ENCODE measurements around the gene COL6A5.
"Not testable (repeated sequence)": the region's sequence is repeated elsewhere in the genome, so short reads cannot be mapped to it uniquely, and the experiment has no call there.

The COL6A5 gene, protein sequence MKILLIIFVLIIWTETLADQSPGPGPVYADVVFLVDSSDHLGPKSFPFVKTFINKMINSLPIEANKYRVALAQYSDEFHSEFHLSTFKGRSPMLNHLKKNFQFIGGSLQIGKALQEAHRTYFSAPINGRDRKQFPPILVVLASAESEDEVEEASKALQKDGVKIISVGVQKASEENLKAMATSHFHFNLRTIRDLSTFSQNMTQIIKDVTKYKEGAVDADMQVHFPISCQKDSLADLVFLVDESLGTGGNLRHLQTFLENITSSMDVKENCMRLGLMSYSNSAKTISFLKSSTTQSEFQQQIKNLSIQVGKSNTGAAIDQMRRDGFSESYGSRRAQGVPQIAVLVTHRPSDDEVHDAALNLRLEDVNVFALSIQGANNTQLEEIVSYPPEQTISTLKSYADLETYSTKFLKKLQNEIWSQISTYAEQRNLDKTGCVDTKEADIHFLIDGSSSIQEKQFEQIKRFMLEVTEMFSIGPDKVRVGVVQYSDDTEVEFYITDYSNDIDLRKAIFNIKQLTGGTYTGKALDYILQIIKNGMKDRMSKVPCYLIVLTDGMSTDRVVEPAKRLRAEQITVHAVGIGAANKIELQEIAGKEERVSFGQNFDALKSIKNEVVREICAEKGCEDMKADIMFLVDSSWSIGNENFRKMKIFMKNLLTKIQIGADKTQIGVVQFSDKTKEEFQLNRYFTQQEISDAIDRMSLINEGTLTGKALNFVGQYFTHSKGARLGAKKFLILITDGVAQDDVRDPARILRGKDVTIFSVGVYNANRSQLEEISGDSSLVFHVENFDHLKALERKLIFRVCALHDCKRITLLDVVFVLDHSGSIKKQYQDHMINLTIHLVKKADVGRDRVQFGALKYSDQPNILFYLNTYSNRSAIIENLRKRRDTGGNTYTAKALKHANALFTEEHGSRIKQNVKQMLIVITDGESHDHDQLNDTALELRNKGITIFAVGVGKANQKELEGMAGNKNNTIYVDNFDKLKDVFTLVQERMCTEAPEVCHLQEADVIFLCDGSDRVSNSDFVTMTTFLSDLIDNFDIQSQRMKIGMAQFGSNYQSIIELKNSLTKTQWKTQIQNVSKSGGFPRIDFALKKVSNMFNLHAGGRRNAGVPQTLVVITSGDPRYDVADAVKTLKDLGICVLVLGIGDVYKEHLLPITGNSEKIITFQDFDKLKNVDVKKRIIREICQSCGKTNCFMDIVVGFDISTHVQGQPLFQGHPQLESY (N-terminal part only)

GRCh38 chr3:130345487-130346079 lies at the start of gene COL6A5:
COL6A5 (plus strand) TSS chr3:130345672; CDS start chr3:130373639, 27,967 bp downstream.
- DNase-seq (ENCODE audit: low read depth in 2 of 2), result no peak

GRCh38 chr3:130299531-130299930 lies 45.9 kb upstream of the COL6A5 start:
- DNase-seq (ENCODE audit: low read depth in 2 of 2), result no peak

- DNase-seq (ENCODE audit: low read depth in 2 of 2), result no peak
These were observed 44.6 kb upstream of the COL6A5 start for GRCh38 chr3:130300888-130301287.

DNA sequence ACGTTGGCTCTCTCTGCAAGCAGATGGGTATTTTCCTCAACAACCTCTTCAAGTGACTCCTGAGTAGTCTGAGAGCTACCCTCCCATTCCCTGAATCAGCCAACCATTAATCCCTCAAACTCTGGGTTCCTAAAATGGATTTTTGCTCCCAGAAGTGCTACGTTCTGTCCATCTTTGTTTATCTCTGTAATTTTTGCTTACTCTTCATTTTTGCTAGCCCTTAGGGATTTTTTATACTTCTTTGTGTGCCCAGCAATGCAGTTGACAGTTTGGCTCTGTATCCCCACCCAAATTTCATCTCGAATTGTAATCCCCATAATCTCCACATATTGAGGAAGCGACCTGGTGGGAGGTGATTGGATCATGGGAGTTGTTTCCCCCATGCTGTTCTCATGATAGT lies 35.4 kb upstream of the COL6A5 start:
- DNase-seq (ENCODE audit: low read depth in 2 of 2), result no peak

DNA sequence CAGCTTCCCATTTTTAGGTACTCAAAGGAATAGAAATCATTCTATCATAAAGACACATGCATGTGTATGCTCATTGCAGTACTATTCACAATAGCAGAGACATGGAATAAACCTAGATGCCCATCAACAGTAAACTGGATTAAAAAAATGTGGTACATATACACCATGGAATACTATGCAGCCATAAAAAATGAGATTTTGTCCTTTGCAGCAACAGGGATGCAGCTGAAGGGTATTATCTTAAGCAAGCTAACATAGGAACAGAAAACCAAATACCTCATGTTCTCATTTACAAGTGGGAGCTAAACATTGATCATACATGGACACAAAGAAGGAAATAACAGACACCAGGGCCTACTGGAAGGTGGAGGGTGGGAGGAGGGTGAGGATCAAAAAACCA lies 33.1 kb upstream of the COL6A5 start:
- no peak for DNase-seq (ENCODE audit: low read depth in 2 of 2)

- DNase-seq (ENCODE audit: low read depth in 2 of 2), result no peak
These were observed 29.3 kb upstream of the COL6A5 start for GRCh38 chr3:130316169-130316568.

GRCh38 chr3:130323503-130323902 lies 22.0 kb upstream of the COL6A5 start:
- no peak for DNase-seq (ENCODE audit: low read depth in 2 of 2)

DNA sequence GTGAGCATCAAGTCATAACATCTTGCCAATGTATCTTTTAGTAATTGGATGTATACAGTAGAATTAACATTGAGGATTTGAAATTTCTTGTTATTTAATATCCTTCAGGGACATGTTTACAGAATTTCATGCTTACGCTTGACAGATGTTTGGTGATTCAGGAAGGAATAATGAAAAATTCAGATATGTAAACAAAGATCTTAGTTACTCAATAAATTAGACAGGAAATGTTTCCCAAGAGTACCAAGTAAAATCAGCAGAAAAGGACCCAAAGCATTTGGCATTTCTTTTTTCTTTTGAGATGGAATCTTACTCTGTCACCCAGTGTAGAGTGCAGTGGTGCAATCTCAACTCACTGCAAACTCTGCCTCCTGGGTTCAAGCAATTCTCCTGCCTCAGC lies 4.7 kb upstream of the COL6A5 start:
- DNase-seq (ENCODE audit: low read depth in 2 of 2), result no peak

- no peak for DNase-seq (ENCODE audit: low read depth in 2 of 2)
These were observed 4.1 kb upstream of the COL6A5 start for GRCh38 chr3:130341388-130341787.

DNA sequence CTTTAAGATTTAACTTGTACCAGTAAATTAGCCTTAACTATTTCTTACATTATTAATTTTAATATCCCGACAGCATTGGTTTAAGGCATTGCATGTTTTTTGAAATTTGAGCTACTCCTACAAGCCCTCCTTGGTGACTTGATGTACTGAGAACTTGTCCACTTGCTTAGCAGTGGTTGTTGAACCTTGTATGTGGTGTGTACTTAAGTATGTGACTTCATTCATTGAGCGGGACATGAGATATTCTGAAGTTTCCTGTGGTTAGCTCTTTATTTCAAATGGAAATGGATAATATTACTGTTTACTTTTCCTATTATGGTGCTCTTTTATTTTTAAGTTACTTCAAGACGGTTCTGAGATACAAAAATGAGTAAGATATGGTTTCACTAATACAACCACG lies 3.6 kb upstream of the COL6A5 start:
- DNase-seq (ENCODE audit: low read depth in 2 of 2), result no peak

DNA sequence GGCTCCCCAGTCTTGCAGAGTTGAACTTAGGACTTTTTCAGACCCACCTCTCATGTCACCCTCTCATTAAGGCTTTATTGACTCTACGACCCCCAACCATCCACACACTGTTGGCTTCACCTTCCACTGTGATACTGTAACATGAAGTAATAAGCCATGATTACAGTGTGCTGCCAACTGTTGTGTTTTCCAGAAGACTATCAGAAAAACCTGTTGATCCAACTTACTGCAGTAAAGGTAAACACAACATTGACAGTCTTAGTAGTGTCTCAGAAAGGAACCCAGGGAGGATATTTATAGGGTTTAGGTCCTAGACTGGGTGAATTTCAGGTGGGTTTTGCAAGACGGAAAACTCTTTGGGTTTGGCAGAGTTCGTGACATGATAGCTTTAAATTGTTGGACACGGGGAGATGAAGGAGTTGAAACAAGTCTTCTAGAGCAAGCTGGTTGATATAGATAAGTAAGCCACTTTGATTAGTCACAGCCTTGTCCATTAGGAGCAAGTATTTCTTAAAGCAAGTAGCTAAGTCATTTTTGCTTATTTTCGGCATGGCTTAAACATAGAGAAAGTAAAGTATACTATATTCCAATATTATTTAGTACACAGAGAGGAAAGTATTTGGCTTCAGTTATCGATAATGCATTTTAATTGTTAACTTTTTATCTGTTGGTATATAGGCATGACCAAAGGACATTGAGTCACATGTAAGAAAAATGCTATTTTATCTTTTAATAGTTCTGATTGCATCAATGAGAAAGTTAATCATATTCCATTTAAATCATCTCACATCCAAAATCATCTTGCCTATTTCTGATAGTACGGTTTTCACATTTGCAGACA lies 2.4 kb upstream of the COL6A5 start:
- no peak for DNase-seq (ENCODE audit: low read depth in 2 of 2)

- not testable (repeated sequence) for DNase-seq (ENCODE audit: low read depth in 2 of 2)
These were observed 2.8 kb downstream of the COL6A5 start for GRCh38 chr3:130348258-130348657.

DNA sequence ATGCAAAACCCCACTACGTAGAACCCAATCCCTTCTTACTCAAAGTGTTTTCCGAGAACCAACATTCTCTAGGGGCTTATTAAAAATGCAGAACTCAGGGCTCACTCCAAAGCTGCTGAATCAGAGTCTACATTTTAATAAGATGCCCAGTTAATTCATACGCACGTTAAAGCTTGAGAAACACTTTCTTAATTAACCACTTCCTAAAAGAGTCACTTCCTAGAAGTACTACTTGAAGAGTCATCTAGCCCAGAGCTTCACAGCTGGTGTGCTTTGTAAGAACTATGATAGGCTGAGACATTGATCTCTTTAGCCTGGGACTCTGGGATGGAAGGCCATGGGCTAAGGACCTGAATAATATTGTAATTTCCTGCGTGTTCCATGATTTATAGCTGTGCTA lies 9.0 kb downstream of the COL6A5 start:
- DNase-seq (ENCODE audit: low read depth in 2 of 2), result no peak

DNA sequence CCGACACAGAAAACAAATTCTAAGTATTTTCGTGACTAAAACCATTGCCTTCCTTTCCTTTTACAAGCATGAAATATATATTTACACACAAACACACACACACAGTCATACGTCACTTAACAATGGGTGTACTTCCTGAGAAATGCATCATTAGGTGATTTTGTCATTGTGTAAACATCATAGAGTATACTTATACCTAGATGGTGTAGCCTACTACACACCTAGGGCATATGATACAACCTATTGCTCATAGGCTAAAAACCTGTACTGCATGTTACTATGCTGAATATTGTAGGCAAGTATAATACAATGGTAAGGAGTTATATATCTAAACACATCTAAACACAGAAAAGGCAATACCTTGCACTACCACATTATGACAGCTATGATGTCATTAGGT lies 28.6 kb downstream of the COL6A5 start:
- no peak for DNase-seq (ENCODE audit: low read depth in 2 of 2)

- DNase-seq (ENCODE audit: low read depth in 2 of 2), result no peak
These were observed 29.4 kb downstream of the COL6A5 start for GRCh38 chr3:130374908-130375307.

DNA sequence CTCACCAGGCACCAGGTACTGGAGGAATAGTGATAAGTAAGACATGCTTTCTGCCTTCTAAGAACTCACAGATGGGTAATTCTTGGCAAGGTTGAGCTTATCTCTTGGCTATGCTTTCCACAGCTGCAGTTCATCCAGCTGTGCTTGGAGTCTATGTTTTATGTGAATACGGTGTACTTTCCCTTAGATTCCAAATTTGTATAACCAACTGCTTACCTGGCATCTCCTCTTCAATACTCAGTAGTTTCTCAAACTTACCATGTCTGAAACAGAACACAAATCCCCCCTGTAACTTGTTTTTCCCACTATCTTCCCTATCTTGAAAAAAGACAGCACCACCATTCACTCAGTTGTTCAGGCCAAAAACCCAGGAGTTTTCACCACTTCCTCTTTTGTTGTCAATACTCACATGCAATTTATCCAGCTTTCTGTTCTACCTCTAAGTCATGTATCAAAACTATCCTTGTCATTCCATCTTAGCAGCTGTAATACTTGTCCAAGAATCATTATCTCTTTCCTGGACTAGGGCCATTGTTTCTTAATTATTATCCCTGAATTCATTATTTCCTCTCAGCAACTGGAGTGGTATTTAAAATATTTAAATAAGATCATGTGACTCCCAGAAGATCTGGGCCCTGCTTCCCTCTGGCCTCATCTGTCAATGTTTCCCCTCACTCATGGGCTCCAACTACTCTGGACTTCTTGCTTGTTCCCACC lies 32.6 kb downstream of the COL6A5 start:
- DNase-seq (ENCODE audit: low read depth in 2 of 2), result no peak

- DNase-seq (ENCODE audit: low read depth in 2 of 2), result no peak
These were observed 33.3 kb downstream of the COL6A5 start for GRCh38 chr3:130378677-130379191.

- no peak for DNase-seq (ENCODE audit: low read depth in 2 of 2)
These were observed 33.8 kb downstream of the COL6A5 start for GRCh38 chr3:130379274-130379673.

DNA sequence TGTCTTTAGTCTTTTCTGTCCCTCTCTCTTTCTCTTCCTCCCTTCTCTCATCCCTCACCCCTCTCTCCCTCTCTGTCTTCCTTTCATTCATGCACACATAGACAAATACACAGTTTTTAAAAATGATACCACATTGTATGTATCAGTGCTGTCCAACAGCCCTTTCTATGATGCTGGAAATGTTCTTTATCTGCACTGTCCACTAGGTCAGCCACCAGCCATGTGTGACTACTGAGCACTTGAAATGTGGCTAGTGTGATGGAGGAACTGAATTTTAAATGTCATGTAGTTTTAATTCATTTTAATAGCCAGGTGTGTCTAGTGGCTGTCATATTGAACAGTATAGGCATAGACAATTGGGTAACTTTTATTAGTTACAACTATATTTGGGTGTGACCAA lies 34.9 kb downstream of the COL6A5 start:
- DNase-seq (ENCODE audit: low read depth in 2 of 2), result no peak

DNA sequence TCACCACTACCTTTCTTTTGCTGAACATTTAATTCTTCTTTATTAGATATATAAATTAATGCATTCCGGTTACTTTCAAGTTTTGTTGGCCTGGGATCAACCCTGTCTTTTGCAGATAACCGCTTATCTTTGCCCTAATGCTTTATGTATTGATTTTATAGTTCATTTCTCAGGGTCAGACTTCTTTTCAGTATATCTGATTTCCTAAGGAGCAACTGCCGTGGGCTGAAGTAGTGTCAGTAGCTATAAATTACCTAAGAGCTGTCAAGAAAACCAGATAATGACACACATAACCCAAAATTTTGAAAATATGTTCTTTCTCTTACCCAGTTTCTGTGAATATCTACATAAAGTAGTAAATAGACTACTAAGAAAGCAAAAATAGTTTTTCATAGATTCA lies 38.0 kb downstream of the COL6A5 start:
- DNase-seq (ENCODE audit: low read depth in 2 of 2), result no peak

All from stimulated activated CD4-positive, alpha-beta T cell treated with anti-CD3 and anti-CD28 coated beads, Interleukin-1b, Interleukin-23, amount 100 ng/mL, for 4 hours (primary cell).